GM12878 (cell line): ENCODE measurements around the gene S1PR1. TPM values are rescaled to one million over a fixed set of nuclear protein-coding genes. Genes with fewer than 3 reads are reported as not detected.
A peak's percentile ranks its signal among the peaks of the same experiment; 100 is the strongest.

Experiments used
- BMI1 ChIP-seq: fragments of 450-650 bp; IDR thresholded peaks from 2 replicates; pipeline ENCODE4 v1.6.1; 2016; ENCODE audit warnings: mild to moderate bottlenecking, moderate library complexity, borderline replicate concordance
- EED ChIP-seq: sonication (generic); IDR thresholded peaks from 2 replicates; pipeline ENCODE4 v1.6.1; 2016; ENCODE audit warnings: antibody characterized with exemption, low read depth
- ETV6 ChIP-seq, 2 experiments: fragments of 450-650 bp in 1 of 2; IDR thresholded peaks in 1 of 2; conservative IDR thresholded peaks in 1 of 2; 2 replicates each; pipeline ENCODE4 v1.6.1; 2014; ENCODE audit warnings: antibody characterized with exemption in 1 of 2, borderline replicate concordance in 1 of 2, low read depth in 1 of 2, mild to moderate bottlenecking in 1 of 2, moderate library complexity in 1 of 2
- IKZF2 ChIP-seq, 2 experiments: fragments of 450-650 bp; IDR thresholded peaks; 2 replicates each; pipeline ENCODE4 v1.6.1; 2017; ENCODE audit warnings: mild to moderate bottlenecking in 2 of 2, moderate library complexity in 2 of 2
- JUNB ChIP-seq: IDR thresholded peaks from 2 replicates; pipeline ENCODE4 v1.6.1; 2016; ENCODE audit warnings: antibody characterized with exemption, mild to moderate bottlenecking
- PAX5 ChIP-seq: IDR thresholded peaks from 2 replicates; pipeline ENCODE4 v1.6.1; 2011; ENCODE audit warnings: low read depth, low read length, borderline replicate concordance
- POLR2AphosphoS5 ChIP-seq: IDR thresholded peaks from 2 replicates; pipeline ENCODE4 v1.6.1; 2011; ENCODE audit warnings: mild to moderate bottlenecking, low read length, inconsistent platforms
- RAD51 ChIP-seq: fragments of 450-650 bp; IDR thresholded peaks from 2 replicates; pipeline ENCODE4 v1.6.1; 2016; ENCODE audit warnings: moderate library complexity, mild to moderate bottlenecking, inconsistent platforms
- SPI1 ChIP-seq: IDR thresholded peaks from 2 replicates; pipeline ENCODE4 v1.6.1; 2011; ENCODE audit warnings: low read depth, mild to moderate bottlenecking, low read length, moderate library complexity, borderline replicate concordance; ENCODE audit not compliant: insufficient read depth
- ZNF207 ChIP-seq: fragments of 450-650 bp; IDR thresholded peaks from 2 replicates; pipeline ENCODE4 v1.6.1; 2014; ENCODE audit warnings: antibody characterized with exemption, mild to moderate bottlenecking, borderline replicate concordance
- ZNF217 ChIP-seq: fragments of 450-650 bp; IDR thresholded peaks from 2 replicates; pipeline ENCODE4 v1.6.1; 2017; ENCODE audit warnings: antibody characterized with exemption, mild to moderate bottlenecking
- polyA plus RNA-seq, 11 experiments: library from polyadenylated mRNA; depleted of rRNA in 4 of 11; unstranded in 6 of 11; stranded (reverse) in 5 of 11; fragments of >200 nt; fragmentation: Nextera tagmentation in 4 of 11; fragmentation: Illumina TruSeq in 1 of 11; extraction: Ambion mirVana in 4 of 11; extraction: Trizol in 1 of 11; gene quantifications; 1 replicate in 1 of 11; 2 replicates in 10 of 11; pipeline versions ENCODE4 v1.2.1 to v1.2.3, GENCODE V29; 2011 to 2016; ENCODE audit warnings: inconsistent platforms in 2 of 11, missing spikeins in 2 of 11, low read depth in 1 of 11
- total RNA-seq, 4 experiments: library from RNA; depleted of rRNA in 3 of 4; stranded (reverse); fragments of >200 nt in 3 of 4; fragmentation: Illumina TruSeq in 1 of 4; extraction: Trizol in 1 of 4; gene quantifications; 2 replicates each; pipeline versions ENCODE4 v1.2.1 to v1.2.3, GENCODE V29; 2013 to 2021
- TF ChIP-seq, protein P1 (sequence below): IDR thresholded peaks from 2 replicates; pipeline ENCODE4 v1.6.1; 2012; ENCODE audit warnings: mild to moderate bottlenecking, low read depth, low read length
- TF ChIP-seq, protein P2 (sequence below): fragments of 450-650 bp; IDR thresholded peaks from 2 replicates; pipeline ENCODE4 v1.6.1; 2016; ENCODE audit warnings: mild to moderate bottlenecking, moderate library complexity, borderline replicate concordance
- TF ChIP-seq, protein P3 (sequence below): fragments of 450-650 bp; IDR thresholded peaks from 2 replicates; pipeline ENCODE4 v1.6.1; 2018; ENCODE audit warnings: mild to moderate bottlenecking, low read depth, moderate library complexity; ENCODE audit not compliant: partially characterized antibody
- TF ChIP-seq, protein P4 (sequence below): fragments of 450-650 bp; IDR thresholded peaks from 2 replicates; pipeline ENCODE4 v1.6.1; 2017; ENCODE audit warnings: mild to moderate bottlenecking, low read depth, inconsistent platforms; ENCODE audit not compliant: poor library complexity, severe bottlenecking

S1PR1 gene
- total and polyA plus RNA-seq, 10 of the 15 experiments (the other 5 are each of a cell fraction or from before 2014, with no cell fraction given): 3.8 to 59.4 (median 30.7) TPM

DNA sequence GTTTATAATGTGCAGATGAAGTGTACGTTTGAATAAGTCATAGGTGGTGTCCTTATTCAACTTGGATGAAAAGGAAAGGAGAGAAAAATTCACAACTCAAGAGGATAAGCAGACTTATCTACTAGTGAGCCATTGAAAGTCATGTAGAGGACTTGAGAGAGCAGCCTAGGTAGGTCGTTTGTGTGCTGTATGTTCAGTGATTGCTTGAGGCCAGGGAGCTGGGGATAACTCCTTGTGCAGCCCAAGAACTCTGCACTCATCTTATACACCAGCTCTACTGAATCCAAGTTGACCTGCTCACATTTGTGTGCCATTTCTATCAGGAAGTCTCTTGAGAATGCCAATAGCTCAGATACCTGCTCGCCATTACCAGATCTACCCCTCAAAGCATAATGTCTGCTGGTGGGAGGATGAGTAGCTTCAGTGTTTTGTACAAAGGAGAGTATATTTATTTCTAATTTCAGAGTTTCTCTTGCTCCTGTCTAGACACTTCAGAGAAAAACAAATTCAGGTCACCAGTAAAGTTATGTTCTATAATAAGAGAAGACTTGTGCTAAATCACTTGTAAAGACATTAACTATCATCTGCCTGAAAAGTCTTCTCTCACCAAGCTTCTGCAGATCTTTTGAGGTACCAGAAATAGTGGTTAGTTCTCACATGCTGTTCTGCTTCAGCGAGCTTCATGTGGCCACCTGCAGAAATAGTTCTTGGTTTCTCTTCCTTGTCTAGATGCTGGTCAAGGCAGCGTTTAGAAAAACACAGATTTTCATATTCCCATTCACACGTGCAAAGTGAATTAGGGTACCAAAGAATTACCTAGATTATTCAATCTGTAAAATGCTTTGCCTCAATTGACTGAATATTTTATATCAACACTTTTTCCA is 10.8 kb downstream of the S1PR1 start (continued):
- peak; percentile 57; the same call in 1 of the 2 replicates for TF ChIP-seq RAD51
- peak; percentile 97 for TF ChIP-seq PAX5
- TF ChIP-seq BMI1: 0 out of 2 replicates have a peak, but pooled peaks have one; percentile 34
- TF ChIP-seq, protein P1, sequence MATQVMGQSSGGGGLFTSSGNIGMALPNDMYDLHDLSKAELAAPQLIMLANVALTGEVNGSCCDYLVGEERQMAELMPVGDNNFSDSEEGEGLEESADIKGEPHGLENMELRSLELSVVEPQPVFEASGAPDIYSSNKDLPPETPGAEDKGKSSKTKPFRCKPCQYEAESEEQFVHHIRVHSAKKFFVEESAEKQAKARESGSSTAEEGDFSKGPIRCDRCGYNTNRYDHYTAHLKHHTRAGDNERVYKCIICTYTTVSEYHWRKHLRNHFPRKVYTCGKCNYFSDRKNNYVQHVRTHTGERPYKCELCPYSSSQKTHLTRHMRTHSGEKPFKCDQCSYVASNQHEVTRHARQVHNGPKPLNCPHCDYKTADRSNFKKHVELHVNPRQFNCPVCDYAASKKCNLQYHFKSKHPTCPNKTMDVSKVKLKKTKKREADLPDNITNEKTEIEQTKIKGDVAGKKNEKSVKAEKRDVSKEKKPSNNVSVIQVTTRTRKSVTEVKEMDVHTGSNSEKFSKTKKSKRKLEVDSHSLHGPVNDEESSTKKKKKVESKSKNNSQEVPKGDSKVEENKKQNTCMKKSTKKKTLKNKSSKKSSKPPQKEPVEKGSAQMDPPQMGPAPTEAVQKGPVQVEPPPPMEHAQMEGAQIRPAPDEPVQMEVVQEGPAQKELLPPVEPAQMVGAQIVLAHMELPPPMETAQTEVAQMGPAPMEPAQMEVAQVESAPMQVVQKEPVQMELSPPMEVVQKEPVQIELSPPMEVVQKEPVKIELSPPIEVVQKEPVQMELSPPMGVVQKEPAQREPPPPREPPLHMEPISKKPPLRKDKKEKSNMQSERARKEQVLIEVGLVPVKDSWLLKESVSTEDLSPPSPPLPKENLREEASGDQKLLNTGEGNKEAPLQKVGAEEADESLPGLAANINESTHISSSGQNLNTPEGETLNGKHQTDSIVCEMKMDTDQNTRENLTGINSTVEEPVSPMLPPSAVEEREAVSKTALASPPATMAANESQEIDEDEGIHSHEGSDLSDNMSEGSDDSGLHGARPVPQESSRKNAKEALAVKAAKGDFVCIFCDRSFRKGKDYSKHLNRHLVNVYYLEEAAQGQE: no peak
- TF ChIP-seq, protein P2, sequence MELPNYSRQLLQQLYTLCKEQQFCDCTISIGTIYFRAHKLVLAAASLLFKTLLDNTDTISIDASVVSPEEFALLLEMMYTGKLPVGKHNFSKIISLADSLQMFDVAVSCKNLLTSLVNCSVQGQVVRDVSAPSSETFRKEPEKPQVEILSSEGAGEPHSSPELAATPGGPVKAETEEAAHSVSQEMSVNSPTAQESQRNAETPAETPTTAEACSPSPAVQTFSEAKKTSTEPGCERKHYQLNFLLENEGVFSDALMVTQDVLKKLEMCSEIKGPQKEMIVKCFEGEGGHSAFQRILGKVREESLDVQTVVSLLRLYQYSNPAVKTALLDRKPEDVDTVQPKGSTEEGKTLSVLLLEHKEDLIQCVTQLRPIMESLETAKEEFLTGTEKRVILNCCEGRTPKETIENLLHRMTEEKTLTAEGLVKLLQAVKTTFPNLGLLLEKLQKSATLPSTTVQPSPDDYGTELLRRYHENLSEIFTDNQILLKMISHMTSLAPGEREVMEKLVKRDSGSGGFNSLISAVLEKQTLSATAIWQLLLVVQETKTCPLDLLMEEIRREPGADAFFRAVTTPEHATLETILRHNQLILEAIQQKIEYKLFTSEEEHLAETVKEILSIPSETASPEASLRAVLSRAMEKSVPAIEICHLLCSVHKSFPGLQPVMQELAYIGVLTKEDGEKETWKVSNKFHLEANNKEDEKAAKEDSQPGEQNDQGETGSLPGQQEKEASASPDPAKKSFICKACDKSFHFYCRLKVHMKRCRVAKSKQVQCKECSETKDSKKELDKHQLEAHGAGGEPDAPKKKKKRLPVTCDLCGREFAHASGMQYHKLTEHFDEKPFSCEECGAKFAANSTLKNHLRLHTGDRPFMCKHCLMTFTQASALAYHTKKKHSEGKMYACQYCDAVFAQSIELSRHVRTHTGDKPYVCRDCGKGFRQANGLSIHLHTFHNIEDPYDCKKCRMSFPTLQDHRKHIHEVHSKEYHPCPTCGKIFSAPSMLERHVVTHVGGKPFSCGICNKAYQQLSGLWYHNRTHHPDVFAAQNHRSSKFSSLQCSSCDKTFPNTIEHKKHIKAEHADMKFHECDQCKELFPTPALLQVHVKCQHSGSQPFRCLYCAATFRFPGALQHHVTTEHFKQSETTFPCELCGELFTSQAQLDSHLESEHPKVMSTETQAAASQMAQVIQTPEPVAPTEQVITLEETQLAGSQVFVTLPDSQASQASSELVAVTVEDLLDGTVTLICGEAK: peak; percentile 42
- TF ChIP-seq ZNF217: peak; percentile 93
- peak; percentile 59 for TF ChIP-seq EED
- TF ChIP-seq ZNF207: no peak
- peak in 1 of 2 experiments; percentile 43; a peak in 1 of 4 replicates for TF ChIP-seq ETV6 (conservative IDR thresholded peaks at IDR 0.05 in 1 of 2, IDR thresholded peaks at IDR 0.05 in 1 of 2; ENCODE audit: borderline replicate concordance in 1 of 2, low read depth in 1 of 2)
- TF ChIP-seq, protein P3, sequence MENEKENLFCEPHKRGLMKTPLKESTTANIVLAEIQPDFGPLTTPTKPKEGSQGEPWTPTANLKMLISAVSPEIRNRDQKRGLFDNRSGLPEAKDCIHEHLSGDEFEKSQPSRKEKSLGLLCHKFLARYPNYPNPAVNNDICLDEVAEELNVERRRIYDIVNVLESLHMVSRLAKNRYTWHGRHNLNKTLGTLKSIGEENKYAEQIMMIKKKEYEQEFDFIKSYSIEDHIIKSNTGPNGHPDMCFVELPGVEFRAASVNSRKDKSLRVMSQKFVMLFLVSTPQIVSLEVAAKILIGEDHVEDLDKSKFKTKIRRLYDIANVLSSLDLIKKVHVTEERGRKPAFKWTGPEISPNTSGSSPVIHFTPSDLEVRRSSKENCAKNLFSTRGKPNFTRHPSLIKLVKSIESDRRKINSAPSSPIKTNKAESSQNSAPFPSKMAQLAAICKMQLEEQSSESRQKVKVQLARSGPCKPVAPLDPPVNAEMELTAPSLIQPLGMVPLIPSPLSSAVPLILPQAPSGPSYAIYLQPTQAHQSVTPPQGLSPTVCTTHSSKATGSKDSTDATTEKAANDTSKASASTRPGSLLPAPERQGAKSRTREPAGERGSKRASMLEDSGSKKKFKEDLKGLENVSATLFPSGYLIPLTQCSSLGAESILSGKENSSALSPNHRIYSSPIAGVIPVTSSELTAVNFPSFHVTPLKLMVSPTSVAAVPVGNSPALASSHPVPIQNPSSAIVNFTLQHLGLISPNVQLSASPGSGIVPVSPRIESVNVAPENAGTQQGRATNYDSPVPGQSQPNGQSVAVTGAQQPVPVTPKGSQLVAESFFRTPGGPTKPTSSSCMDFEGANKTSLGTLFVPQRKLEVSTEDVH: no peak
- peak; percentile 84 for TF ChIP-seq SPI1
- TF ChIP-seq POLR2AphosphoS5: 0 out of 2 replicates have a peak, but pooled peaks have one; percentile 32
- TF ChIP-seq IKZF2 (IDR thresholded peaks at IDR 0.05): peak; percentile 82 to 85
- TF ChIP-seq JUNB: peak; percentile 38; the same call in 1 of the 2 replicates
- TF ChIP-seq, protein P4, sequence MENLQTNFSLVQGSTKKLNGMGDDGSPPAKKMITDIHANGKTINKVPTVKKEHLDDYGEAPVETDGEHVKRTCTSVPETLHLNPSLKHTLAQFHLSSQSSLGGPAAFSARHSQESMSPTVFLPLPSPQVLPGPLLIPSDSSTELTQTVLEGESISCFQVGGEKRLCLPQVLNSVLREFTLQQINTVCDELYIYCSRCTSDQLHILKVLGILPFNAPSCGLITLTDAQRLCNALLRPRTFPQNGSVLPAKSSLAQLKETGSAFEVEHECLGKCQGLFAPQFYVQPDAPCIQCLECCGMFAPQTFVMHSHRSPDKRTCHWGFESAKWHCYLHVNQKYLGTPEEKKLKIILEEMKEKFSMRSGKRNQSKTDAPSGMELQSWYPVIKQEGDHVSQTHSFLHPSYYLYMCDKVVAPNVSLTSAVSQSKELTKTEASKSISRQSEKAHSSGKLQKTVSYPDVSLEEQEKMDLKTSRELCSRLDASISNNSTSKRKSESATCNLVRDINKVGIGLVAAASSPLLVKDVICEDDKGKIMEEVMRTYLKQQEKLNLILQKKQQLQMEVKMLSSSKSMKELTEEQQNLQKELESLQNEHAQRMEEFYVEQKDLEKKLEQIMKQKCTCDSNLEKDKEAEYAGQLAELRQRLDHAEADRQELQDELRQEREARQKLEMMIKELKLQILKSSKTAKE: peak; percentile 97
